H1 (cell line): Measurements from ENCODE around the gene LILRB1. TPM values are rescaled to one million over a fixed set of nuclear protein-coding genes. Genes with fewer than 3 reads are reported as not detected.

Source experiments
- EGR1 ChIP-seq: IDR thresholded peaks from 2 replicates; pipeline ENCODE4 v1.6.1; 2011; ENCODE audit warnings: low read depth, low read length, borderline replicate concordance
- TEAD4 ChIP-seq: IDR thresholded peaks from 2 replicates; pipeline ENCODE4 v1.6.1; 2012; ENCODE audit warnings: low read depth, low read length, inconsistent platforms, mixed read lengths
- polyA plus RNA-seq, 7 experiments: library from polyadenylated mRNA; depleted of rRNA in 3 of 7; stranded (reverse) in 5 of 7; unstranded in 2 of 7; fragments of >200 nt in 5 of 7; fragments of 200-250 nt in 2 of 7; gene quantifications; 1 replicate in 5 of 7; 2 replicates in 1 of 7; 4 replicates in 1 of 7; pipeline versions ENCODE4 v1.2.1 to v1.2.3, GENCODE V29; 2011 to 2013; ENCODE audit warnings: missing spikeins in 2 of 7, mixed read lengths in 2 of 7
- total RNA-seq: library from RNA; stranded (reverse); fragmentation: NEBNext Ultra II Directional; extraction: Animal tissue kit (Norgen Biotek cat#: 25700); gene quantifications from 2 replicates; pipeline ENCODE4 v1.2.1, GENCODE V29; 2021

The LILRB1 gene
- total and polyA plus RNA-seq, 2 of the 8 experiments (the other 6 are each of a cell fraction or from before 2014, with no cell fraction given), result not detected

DNA sequence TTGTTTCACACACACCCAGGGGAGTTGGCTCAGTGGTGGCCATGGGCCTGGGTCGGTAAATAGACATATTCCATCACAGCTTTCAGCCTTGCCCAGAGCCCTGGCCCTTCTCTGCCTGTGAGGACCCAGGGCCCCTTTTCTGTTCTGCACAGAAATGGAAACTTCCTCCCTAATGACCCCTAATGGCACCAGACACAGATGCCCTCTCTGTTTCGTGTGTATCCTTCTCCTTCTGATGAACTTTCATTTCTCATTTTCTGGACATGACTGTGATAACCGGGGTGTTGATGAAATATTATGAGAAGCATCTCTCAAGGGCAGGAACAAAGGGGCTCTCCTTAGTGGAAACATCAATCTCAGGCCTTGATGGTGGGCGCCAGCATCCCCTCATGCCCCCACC, 24.1 kb upstream of the LILRB1 start (continued):
- TF ChIP-seq EGR1, result no peak
- no peak for TF ChIP-seq TEAD4
